Mammary epithelial cell (primary cell): Measurements from ENCODE around the gene TIGD4.

Source experiments
- CTCF ChIP-seq, 2 donors: IDR thresholded peaks in 1 of 2; conservative IDR thresholded peaks in 1 of 2; 2 replicates each; pipeline ENCODE4 v1.5.1; 2011 to 2012; ENCODE audit warnings: inconsistent platforms in 2 of 2, low read length in 2 of 2, mild to moderate bottlenecking in 2 of 2, control low read depth in 1 of 2, low read depth in 1 of 2; ENCODE audit not compliant: insufficient read depth in 1 of 2; ENCODE audit errors: extremely low read depth in 1 of 2
- EZH2 ChIP-seq: IDR thresholded peaks from 2 replicates; pipeline ENCODE4 v1.6.1; 2012; ENCODE audit warnings: low read length, inconsistent platforms, borderline replicate concordance

DNA sequence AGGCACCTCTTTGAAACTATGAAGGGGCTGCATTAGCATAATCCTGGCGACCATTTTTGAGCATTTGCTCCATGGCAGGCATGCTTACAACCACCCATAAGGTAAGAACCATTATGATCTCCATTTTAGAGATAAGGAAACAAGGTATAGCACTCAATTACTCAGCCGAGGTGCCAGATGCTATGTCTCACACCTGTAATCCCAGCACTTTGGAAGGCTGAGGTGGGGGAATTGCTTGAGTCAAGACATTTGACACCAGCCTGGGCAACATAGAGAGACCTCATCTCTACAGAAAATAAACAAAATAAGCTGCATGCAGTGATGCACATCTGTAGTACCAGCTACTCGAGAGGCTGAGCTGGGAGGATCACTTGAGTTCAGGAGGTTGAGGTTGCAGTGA lies 43.6 kb downstream of the TIGD4 start:
- TF ChIP-seq CTCF (conservative IDR thresholded peaks at IDR 0.05 in 1 of 2, IDR thresholded peaks at IDR 0.05 in 1 of 2; ENCODE audit: extremely low read depth in 1 of 2, insufficient read depth in 1 of 2, low read depth in 1 of 2, low read length in 2 of 2) (no peak), EZH2 (no peak)
